Measurements from ENCODE around the gene IGSF3.
A peak's percentile ranks its signal among the peaks of the same experiment; 100 is the strongest.
"Not testable (repeated sequence)": the region's sequence is repeated elsewhere in the genome, so short reads cannot be mapped to it uniquely, and the experiment has no call there.

Gene IGSF3

DNA sequence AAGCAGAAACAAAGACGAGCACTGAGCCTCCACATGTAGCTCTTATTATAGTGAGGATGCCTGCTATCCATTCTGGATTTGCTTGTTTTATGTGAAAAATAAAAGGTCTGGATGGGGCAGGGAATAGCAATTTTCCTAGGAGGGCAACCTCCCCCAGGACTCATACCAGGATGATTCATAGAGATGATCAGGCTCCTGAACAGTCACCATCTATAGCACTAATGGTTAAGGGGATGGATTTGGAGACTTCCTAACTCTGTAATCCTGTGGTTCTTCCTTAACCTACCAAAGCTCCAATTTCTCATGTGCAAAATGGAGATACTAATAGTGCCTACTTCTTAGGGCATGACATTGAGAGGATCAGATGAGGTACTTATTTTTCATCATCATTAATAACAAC is 62.2 kb downstream of the IGSF3 start:
- no peak overlapping the region for H3K4me3 ChIP-seq (ENCODE audit: low read length)
- TF ChIP-seq, protein P1, sequence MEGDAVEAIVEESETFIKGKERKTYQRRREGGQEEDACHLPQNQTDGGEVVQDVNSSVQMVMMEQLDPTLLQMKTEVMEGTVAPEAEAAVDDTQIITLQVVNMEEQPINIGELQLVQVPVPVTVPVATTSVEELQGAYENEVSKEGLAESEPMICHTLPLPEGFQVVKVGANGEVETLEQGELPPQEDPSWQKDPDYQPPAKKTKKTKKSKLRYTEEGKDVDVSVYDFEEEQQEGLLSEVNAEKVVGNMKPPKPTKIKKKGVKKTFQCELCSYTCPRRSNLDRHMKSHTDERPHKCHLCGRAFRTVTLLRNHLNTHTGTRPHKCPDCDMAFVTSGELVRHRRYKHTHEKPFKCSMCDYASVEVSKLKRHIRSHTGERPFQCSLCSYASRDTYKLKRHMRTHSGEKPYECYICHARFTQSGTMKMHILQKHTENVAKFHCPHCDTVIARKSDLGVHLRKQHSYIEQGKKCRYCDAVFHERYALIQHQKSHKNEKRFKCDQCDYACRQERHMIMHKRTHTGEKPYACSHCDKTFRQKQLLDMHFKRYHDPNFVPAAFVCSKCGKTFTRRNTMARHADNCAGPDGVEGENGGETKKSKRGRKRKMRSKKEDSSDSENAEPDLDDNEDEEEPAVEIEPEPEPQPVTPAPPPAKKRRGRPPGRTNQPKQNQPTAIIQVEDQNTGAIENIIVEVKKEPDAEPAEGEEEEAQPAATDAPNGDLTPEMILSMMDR (conservative IDR thresholded peaks at IDR 0.05; ENCODE audit: low read depth, low read length), result no peak
- no peak for DNase-seq (ENCODE audit: low read depth)

DNA sequence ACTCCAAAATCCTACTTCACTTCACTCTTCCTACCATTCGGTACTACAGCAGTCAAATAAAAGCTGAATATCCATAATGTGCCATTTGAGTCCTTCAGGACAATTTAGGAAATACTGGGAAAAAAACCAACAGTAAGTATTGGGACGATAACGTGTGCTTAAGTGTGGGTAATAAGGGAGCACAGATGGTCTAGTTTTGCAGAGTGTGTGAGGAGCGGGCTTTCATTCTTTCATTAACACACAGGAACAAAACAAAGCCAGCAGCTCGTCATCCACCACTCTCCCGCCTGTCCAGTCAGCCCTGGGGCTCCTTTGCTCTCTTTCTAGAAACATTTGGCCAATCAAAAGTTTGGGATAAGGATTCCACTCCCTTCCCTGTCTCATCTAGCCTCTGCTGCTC is 63.1 kb downstream of the IGSF3 start:
- DNase-seq (ENCODE audit: low read depth); H3K4me3 ChIP-seq (ENCODE audit: low read length): not testable (repeated sequence)

- H3K4me3 ChIP-seq (ENCODE audit: low read length); DNase-seq (ENCODE audit: low read depth): not testable (repeated sequence)
These were observed 63.9 kb downstream of the IGSF3 start for GRCh38 chr1:116603646-116604045.

DNA sequence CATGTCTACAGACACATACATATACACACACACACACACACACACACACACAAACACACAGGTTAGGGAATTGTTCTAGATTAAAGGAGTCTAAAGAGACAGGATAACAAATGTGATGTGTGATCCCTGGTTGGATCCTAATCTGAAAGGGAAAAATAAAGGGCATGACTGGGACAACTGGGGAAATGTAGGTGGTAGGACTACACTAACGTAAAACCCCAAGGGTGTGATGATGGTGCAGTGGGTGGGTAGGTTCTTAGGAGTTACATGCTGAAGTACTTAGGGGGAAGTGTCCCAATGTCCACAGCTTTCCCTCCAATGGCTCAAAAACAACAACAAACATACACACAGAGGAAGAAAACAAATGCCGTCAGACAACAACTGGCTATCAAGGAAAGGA is 68.2 kb downstream of the IGSF3 start:
- not testable (repeated sequence) for DNase-seq (ENCODE audit: low read depth); H3K4me3 ChIP-seq (ENCODE audit: low read length)

- DNase-seq (ENCODE audit: low read depth); H3K4me3 ChIP-seq (ENCODE audit: low read length): not testable (repeated sequence)
These were observed 69.0 kb downstream of the IGSF3 start for GRCh38 chr1:116598420-116599036.

- not testable (repeated sequence) for H3K4me3 ChIP-seq (ENCODE audit: low read length); DNase-seq (ENCODE audit: low read depth)
These were observed 70.1 kb downstream of the IGSF3 start for GRCh38 chr1:116597388-116597787.

- not testable (repeated sequence) for DNase-seq (ENCODE audit: low read depth); H3K4me3 ChIP-seq (ENCODE audit: low read length)
These were observed 70.7 kb downstream of the IGSF3 start for GRCh38 chr1:116596742-116597307.

DNA sequence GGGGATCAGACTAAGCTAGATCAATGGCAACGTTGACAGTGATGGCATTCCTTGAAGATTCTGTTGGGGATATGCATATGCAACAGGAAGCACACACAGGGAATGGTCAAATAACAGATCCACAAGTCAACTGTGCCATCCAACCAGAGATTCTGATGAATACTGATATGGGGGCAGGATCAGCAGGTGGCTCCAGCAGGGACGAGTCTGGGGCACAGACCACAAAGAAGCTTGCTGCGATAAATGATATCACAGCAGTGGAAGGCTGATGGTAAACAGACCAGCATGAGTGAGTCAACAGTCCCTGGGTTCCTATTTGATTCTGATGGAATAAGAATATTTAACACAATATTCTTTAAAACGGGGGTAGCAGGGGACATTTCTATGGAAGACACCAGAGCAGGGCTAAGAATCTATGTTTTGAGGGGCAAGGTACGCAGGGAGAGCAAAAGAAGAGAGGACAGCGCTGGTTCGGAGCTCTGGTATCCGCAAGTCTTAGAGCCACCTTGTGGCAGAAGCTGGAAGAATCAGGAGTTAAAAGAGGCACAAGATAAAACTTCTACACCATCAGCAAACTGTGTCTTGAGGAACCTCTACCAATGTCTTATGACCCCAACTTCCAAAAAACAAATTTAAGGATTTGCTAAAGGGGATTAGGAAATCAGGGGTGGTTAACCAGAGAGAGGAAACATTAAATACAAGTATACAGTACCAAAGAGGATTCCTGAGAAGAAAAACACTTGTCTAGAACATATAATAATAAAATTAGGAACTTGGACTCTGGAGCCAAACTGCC is 71.4 kb downstream of the IGSF3 start:
- TF ChIP-seq, protein P1 (conservative IDR thresholded peaks at IDR 0.05; ENCODE audit: low read depth, low read length), result peak; percentile 56
- not testable (repeated sequence) for H3K4me3 ChIP-seq (ENCODE audit: low read length); DNase-seq (ENCODE audit: low read depth)

DNA sequence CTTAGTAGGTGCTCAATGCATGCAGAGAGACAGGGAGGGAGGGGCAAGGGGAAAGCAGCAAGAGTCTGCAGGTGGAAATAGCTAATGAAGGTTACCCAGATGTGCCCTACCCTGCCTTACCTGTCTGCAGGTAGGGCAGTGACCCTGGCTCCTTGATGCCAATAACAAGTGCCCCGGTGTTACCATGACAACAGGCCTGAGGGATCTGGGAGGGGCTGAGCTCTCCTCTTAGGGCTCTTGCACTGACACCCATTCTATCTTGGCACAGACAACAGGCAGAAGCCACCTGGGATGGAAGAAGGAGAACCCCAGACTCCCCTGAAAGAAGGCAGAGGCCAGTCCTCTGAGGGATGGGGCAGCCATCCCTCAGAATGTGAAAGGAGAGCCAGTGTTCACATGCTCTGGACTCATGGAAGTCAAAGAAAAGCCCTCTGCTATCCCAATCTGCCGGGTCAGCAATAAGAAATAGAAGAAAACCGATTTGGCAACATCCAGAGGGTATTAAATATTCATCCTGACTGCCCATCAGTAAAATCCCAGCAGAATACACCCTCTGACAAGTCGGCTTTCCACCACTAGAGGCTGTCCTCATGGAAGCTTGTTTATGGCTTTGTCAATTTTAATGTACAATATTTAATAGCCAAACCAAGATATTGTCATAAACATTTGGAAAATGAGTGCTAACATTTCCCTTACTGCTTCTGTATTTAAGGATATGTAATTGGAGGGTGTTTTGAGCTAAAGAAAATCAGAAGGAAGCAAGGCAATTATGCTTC is 72.3 kb downstream of the IGSF3 start:
- not testable (repeated sequence) for DNase-seq (ENCODE audit: low read depth); H3K4me3 ChIP-seq (ENCODE audit: low read length)
- TF ChIP-seq, protein P1 (conservative IDR thresholded peaks at IDR 0.05; ENCODE audit: low read depth, low read length), result peak; percentile 50

DNA sequence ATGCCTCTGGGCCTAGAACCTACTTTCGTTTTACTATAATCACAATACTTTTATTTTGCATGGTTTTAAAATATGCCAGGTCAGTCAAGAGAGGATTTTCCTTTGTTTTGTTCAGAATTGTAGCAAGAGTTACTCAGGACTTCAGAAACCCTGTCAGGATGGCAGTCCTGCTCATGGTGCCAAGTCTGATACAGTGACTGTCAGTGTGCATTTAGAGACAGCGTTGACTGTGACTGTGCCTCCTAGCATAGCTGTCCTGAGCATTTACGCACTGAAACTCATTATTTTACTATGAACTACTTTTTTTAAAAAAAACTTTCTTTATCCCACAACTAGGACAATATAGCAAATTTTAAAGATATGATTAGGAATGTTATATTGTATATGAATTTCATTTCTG is 73.6 kb downstream of the IGSF3 start:
- not testable (repeated sequence) for H3K4me3 ChIP-seq (ENCODE audit: low read length); DNase-seq (ENCODE audit: low read depth)

GRCh38 chr1:116593401-116593800 is 74.1 kb downstream of the IGSF3 start:
- not testable (repeated sequence) for H3K4me3 ChIP-seq (ENCODE audit: low read length); DNase-seq (ENCODE audit: low read depth)

DNA sequence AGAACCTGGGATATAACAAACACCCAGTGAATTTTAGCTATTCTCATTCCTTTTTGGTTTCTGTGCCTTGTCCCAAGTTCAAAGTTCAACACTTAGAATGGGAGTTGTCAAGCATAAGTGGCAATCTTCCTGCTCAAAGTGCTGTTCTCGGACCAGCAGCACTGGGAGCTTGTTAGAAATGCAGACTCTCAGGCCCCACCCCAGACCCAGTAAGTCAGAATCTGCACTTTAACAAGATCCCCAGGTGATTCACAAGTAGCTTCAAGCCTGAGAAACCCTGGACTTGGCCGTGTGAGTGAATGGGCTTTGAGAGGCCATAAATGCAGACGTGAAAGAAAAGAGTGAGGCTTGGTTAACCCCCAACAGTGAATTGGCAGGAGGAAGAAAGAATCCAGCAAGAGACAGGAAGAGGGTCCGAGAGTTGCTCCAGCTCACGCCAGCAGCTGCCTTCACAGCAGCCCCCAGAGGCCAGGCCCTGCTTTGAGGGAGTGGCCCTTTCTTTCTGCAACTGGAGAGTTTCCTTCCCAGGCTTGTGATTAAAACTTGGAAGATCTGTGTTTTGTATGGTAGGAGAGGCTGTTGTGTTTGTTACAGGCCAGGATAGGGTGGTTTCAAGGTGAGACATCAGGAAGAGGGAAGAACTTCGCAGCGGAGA is 75.5 kb downstream of the IGSF3 start:
- DNase-seq (ENCODE audit: low read depth); H3K4me3 ChIP-seq (ENCODE audit: low read length): not testable (repeated sequence)

DNA sequence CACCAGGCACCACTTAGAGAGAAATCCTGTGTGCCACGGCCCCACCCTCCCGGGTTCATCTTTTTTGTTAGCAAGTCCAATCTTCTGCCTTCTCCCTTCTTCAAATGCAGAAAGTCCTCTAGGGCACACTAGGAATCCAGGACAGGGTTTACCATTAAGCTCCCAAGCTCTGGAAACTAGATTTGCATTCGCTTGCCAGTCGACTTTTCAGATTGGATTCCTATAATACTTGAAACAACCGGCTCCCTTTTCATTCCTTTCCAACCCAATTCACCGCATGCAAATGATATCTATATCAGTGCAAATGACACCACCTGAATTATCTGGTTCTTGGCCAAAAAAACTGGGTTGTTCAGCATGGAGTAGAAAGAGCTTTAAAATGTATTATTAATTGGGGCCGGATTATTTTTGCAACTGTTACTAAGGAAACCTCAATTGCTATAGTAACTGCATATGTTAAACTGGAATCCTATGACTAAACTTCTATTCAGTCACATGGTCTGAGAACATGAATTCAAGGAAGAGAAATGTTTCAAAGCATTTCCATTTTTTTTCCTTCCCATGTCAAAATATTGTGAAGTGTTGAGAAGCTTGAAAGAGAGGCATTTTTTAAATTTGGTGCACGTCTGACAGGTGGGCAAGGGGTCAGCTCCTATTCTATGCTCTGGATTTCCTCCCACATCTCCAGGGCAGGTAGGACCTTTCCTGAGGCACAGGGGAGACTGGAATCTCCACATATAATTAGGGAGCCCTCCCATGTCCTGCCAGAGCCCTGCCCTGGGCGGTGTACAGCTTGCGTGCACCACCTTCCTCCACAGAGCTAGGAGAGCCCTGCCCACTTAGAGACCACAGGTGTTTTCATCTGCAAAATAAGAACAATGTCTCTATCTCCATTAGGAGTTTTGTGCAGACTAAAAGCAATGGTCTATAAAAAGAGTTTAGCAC is 76.3 kb downstream of the IGSF3 start:
- DNase-seq (ENCODE audit: low read depth); H3K4me3 ChIP-seq (ENCODE audit: low read length): not testable (repeated sequence)

Measured in retinal pigment epithelial cell (primary cell).